ENCODE results near the gene CCDC18. TPM values are rescaled to one million over a fixed set of nuclear protein-coding genes. Genes with fewer than 3 reads are reported as not detected.

The CCDC18 gene
- total RNA-seq, 1 donor from 2014 or later = 1.4 TPM

GRCh38 chr1:93244298-93245069 lies 64.0 kb downstream of the CCDC18 start:
- no peaks in the 10 kb centered on the region for H3K4me1 ChIP-seq

GRCh38 chr1:93251966-93252365 lies 71.4 kb downstream of the CCDC18 start:
- no peak overlapping the region for H3K4me3 ChIP-seq
- no peaks in the 10 kb centered on the region for H3K4me1 ChIP-seq
- H3K36me3 ChIP-seq = no peaks in the 10 kb centered on the region
- no peaks in the 10 kb centered on the region for H3K27me3 ChIP-seq
- TF ChIP-seq CTCF (IDR thresholded peaks at IDR 0.05) = no peak
- no peak for DNase-seq (ENCODE audit: low spot score in 2 of 2)
- intact Hi-C loops (cut with DNase I) = no loop called here
- no peaks in the 10 kb centered on the region for H3K9me3 ChIP-seq
- no peak overlapping the region for H3K27ac ChIP-seq

More at GRCh38 chr1:93244298-93245069, 64.0 kb downstream of the CCDC18 start:
- Histone ChIP-seq H3K36me3 (no peaks in the 10 kb centered on the region), H3K9me3 (no peaks in the 10 kb centered on the region), H3K4me3 (no peak overlapping the region), H3K27ac (no peak overlapping the region), H3K27me3 (no peaks in the 10 kb centered on the region)
- no peak for DNase-seq (ENCODE audit: low spot score in 2 of 2)
- TF ChIP-seq CTCF (IDR thresholded peaks at IDR 0.05) = no peak
- intact Hi-C loops (cut with DNase I) = no loop called here

GRCh38 chr1:93252598-93252997 lies 72.1 kb downstream of the CCDC18 start:
- H3K4me1 ChIP-seq = no peaks in the 10 kb centered on the region
- no peaks in the 10 kb centered on the region for H3K36me3 ChIP-seq

GRCh38 chr1:93253516-93253915 lies 73.0 kb downstream of the CCDC18 start:
- intact Hi-C loops (cut with DNase I) = no loop called here
- Histone ChIP-seq H3K4me1 (no peaks in the 10 kb centered on the region), H3K4me3 (no peak overlapping the region), H3K27me3 (no peaks in the 10 kb centered on the region), H3K27ac (no peak overlapping the region), H3K9me3 (no peaks in the 10 kb centered on the region), H3K36me3 (no peaks in the 10 kb centered on the region)
- no peak for TF ChIP-seq CTCF (IDR thresholded peaks at IDR 0.05)
- no peak for DNase-seq (ENCODE audit: low spot score in 2 of 2)

More at GRCh38 chr1:93252598-93252997, 72.1 kb downstream of the CCDC18 start:
- H3K27me3 ChIP-seq = no peaks in the 10 kb centered on the region
- intact Hi-C loops (cut with DNase I) = no loop called here
- no peak overlapping the region for H3K27ac ChIP-seq
- TF ChIP-seq CTCF (IDR thresholded peaks at IDR 0.05) = no peak
- H3K9me3 ChIP-seq = no peaks in the 10 kb centered on the region
- DNase-seq (ENCODE audit: low spot score in 2 of 2) = no peak
- H3K4me3 ChIP-seq = no peak overlapping the region

- no peaks in the 10 kb centered on the region for H3K36me3 ChIP-seq
- no peak overlapping the region for H3K27ac ChIP-seq
- DNase-seq (ENCODE audit: low spot score in 2 of 2) = no peak
- no peak overlapping the region for H3K4me3 ChIP-seq
- no peaks in the 10 kb centered on the region for H3K27me3 ChIP-seq
- intact Hi-C loops (cut with DNase I) = no loop called here
- no peaks in the 10 kb centered on the region for H3K9me3 ChIP-seq
- no peak for TF ChIP-seq CTCF (IDR thresholded peaks at IDR 0.05)
- H3K4me1 ChIP-seq = no peaks in the 10 kb centered on the region
Observed at GRCh38 chr1:93255222-93256079, 74.9 kb downstream of the CCDC18 start.
